HCEC 1CT (cell line): ENCODE results near the gene GSTO2.

Experiments
- DNase-seq: peaks from one replicate; pipeline ENCODE4 v3.0.0-alpha.2; 2017

GSTO2 gene

GRCh38 chr10:104327745-104328645 lies 59.0 kb downstream of the GSTO2 start:
- peak; percentile 62 for DNase-seq

- peak; percentile 0 for DNase-seq
Measured at GRCh38 chr10:104328646-104328895, 59.6 kb downstream of the GSTO2 start.

- DNase-seq, result peak; percentile 89
Measured at GRCh38 chr10:104328896-104329710, 60.1 kb downstream of the GSTO2 start.

GRCh38 chr10:104329735-104330134 lies 60.8 kb downstream of the GSTO2 start:
- DNase-seq, result peak; percentile 60

- DNase-seq, result peak; percentile 83
Measured at GRCh38 chr10:104330168-104331110, 61.5 kb downstream of the GSTO2 start.

- peak; percentile 43 for DNase-seq
Measured at GRCh38 chr10:104331208-104331838, 62.3 kb downstream of the GSTO2 start.

DNA sequence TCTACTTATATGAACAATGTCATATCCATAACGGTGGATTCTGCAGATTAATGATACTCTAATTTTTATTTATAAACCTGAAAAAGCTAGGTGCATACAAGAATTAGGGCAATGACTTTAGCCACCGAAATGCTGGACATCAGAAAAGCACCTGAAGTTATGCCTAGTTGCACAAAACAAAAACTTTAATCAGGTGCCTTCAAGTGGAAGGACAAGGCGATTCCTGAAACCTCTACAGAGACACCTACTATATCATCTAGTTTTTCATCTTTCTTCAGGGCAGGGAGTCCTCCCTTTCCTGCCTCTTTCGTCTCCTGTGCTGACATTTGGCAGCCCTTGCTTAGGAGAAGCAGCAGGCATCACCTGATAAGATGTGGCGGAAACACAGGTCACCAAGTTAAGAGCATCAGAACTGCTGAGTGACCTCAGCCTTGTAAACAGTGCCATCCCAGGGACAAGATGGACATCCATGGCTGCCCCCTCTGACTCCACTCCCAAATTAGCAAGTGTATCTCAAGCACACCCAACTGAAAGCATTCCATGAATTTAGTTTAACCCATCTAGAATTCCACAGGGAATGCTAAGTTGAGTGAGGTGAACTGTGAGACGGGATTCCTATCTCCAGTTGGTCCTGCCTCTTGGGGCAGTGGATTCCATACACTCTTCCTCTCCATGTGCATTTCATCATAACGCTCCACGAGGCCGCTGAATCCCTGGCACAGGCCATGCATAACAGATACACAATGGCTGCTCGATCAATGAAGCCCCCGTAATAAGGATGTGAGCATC lies 63.5 kb downstream of the GSTO2 start:
- DNase-seq, result no peak

DNA sequence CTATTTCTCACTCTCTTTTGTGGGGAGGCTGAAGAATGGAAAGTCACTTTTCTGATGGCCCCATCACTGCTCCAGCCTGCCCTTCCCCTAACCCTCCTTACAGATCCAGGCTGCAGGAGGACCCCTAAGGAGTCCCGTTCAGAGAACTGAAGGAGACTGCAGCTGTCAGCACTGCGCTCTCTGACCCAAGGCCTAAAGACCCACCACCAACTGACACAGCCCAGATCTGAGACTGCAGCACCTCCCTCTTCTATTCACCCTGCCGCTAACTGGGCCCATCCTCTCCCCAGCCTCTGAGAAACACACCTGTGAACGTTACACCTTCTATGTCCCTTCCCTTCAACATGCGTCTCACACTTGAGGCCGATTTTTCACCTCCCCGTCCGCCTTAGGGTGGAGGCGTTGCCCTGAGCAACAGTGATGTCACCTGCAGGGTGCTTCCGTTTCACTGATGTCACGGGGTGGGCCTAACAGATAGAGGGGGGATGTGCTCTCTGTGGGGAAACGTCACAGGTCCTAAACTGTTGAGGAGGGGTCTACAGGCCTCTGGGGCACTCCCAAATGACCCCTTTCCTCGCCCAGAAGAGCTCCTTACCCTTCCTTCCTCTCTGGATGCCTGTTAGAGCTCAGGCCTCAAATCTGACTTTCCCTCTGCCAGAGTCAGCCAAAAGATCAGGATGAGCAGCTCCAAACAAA lies 64.2 kb downstream of the GSTO2 start:
- DNase-seq, result no peak

GRCh38 chr10:104333728-104334373 lies 64.9 kb downstream of the GSTO2 start:
- DNase-seq, result no peak

DNA sequence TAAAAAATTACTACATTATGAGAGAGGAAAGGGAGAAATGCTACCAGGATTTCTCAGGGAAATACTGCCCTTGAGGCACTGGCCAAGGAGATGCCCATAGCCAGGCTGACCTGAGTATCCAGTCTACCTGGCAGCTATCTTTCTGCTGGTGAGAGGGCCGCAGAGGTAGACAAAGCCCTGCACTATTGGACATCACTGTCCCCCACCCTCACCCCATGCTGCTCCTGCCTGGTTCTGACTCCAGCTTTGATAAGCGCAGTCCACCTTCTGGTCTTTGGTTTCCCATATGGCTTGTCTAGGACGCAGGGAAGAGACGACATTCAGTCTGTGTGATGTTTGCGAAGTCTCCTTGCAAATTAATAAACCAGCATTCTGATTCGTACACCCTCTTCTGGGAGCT lies 65.6 kb downstream of the GSTO2 start:
- DNase-seq, result no peak

DNA sequence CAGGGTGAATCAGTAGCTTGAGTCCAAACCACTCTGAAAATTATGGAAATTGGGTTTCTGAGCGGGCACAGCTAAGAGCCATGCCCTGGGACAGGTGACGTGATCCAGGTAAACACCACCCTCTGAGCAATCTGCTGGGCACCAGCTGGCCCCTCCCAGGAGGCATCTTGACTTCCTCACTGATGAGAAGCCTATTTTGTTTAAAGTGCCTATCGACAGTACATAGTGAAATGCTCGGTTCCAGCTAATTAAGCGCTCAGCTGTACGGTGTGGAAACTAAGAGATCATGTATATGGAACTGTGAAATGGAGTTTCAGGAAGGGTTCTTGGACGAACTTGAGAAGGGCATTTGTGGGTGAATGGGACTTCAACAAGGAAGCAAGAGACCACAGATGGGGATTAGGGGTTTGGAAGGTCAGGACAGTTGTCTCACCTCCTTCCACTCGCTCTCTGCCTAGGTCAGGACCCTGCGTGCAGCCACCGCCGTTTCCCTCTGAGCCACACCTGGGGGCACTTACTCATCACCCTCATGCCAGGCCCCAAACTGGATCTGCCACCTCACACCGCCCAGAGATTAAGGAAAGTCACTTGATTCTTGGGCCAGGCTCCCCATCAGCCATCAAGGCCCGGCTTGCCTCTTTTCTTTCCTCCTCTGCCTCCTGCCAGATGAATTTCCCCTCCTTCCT lies 66.1 kb downstream of the GSTO2 start:
- DNase-seq, result no peak

GRCh38 chr10:104336821-104337467 lies 68.0 kb downstream of the GSTO2 start:
- peak; percentile 26 for DNase-seq

- peak; percentile 20 for DNase-seq
Measured at GRCh38 chr10:104337521-104337984, 68.6 kb downstream of the GSTO2 start.

DNA sequence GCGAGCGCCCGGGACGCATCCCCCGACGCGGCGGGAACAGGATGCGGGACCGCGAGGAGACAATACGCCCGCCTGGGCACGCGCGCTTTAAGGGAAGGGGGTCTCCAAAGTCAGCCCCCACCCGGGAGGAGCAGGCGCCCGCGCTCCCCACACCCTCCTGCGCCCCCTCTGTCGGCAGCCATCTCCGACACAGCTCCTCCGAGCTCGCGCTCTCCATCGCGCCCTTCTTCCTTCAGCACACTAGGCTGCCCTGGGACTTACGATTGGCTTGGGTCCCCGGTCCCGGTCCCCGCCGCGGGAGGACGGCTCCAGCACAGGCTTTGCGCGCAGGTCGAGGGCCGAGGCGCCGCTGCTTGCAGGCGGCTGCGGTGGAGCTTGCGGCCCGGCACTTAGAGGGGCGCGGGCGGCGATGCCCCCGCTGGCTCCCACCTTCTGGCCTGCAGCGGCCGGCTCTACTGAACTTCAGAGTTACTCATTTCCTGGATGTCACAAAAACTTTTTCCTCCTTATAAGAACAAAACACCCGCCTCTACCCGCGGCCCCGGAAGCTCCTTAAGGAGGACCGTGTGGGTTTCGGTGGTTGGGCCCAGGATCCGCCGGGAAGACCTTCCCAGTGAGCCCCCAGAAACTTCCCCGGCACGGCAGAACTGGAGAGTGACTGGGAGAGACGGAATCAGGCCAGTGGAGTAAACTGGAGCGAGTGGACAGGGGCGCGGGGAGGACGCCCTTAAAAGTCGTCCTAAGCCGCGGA lies 69.2 kb downstream of the GSTO2 start, which contains the start of gene ITPRIP:
Gene ITPRIP (minus strand): TSS at position 481 of the 751 bp plus-strand sequence. CDS start 22,414 bp downstream, outside the sequence.
- peak; percentile 95 for DNase-seq

GRCh38 chr10:104339469-104340110 lies 70.6 kb downstream of the GSTO2 start:
- peak; percentile 74 for DNase-seq

DNA sequence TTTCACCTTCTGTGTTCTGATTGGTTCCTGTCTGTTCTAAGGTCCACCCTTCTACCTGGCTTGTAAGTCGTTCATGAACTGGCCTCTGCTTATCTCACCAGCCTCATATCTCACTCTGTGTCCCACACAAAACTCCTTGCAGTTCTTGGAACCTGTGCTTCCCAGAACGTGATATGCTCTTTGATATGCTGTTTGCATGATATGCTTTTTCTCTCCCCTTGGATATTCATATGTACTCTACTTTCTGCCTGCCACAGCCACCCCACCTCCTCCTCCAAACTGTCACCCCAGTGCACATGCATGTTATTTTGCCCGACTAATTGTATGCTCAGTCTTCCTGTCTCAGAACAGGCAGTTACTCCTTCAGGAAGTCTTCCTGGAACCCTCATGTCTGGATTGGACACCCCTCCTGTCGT lies 71.1 kb downstream of the GSTO2 start:
- no peak for DNase-seq

DNA sequence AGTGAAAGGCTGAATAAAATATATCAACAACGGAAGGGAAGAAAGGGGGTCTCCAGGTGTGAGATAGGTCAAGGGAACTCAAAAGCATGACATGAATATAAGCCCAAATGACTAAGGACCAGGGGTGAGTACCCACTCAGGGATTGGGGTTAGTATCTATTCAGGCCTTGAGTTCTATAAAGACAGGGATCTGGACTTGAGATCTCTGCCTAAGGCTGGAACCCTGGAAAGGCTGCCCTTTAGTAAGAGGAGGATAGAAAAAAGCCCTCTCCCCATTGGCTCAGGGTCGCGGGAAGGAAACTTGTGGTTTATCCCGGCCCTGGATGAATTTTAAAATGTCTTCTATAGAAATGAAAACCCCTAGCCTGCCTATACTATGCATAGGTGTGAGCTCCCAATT lies 71.7 kb downstream of the GSTO2 start:
- no peak for DNase-seq

DNA sequence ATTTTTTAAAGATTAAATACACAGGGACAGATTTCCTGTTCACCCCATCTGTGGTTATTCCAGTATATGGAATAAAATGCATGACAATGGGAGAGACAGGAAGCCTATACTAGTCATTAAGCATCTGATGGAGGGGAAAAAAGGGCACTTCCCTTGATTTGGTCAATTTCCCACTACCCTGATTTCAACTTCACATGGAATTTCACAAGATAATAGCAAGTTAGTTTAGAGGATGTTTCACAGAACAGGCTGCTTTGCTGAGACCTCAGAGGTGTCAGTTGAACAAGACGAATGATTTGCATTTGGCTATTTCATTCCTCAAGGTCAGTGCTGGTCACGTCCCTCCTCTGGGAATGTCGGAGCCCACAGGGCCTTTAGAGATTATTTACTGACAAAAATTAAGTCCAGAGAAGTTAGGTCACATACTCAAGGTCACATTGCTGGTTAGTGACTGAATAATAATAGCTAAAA lies 74.0 kb downstream of the GSTO2 start:
- peak; percentile 53 for DNase-seq
